HFFc6 (cell line): ENCODE data around the gene XKRX. TPM values are rescaled to one million over a fixed set of nuclear protein-coding genes. Genes with fewer than 3 reads are reported as not detected.

Experiments used
- DNase-seq: peaks from one replicate; pipeline ENCODE4 v3.0.0-alpha.2; 2018
- H3K27ac Mint-ChIP-seq: 2 replicates; pipeline ENCODE4 v1.8.0; 2020; ENCODE audit warnings: mild to moderate bottlenecking, mixed read lengths
- H3K27me3 Mint-ChIP-seq: 2 replicates; pipeline ENCODE4 v1.8.0; 2021; ENCODE audit warnings: mild to moderate bottlenecking, moderate library complexity, mixed read lengths; ENCODE audit not compliant: insufficient read depth
- H3K36me3 Mint-ChIP-seq: 2 replicates; pipeline ENCODE4 v1.8.0; 2021; ENCODE audit warnings: low read depth, mixed read lengths
- H3K4me1 Mint-ChIP-seq: 2 replicates; pipeline ENCODE4 v1.8.0; 2020; ENCODE audit warnings: low read depth, mixed read lengths
- H3K4me3 Mint-ChIP-seq: 2 replicates; pipeline ENCODE4 v1.8.0; 2020; ENCODE audit warnings: mild to moderate bottlenecking, moderate library complexity, mixed read lengths
- H3K9me3 Mint-ChIP-seq: 2 replicates; pipeline ENCODE4 v1.8.0; 2020; ENCODE audit warnings: mild to moderate bottlenecking, mixed read lengths
- CTCF ChIP-seq: fragments of 200-600 bp; sonication (generic); IDR thresholded peaks from 2 replicates; pipeline ENCODE4 v1.5.0; 2021; ENCODE audit warnings: antibody characterized with exemption, mild to moderate bottlenecking
- total RNA-seq, 6 experiments: library from RNA; stranded (reverse); fragmentation: NEBNext Ultra II Directional; extraction: Animal tissue kit (Norgen Biotek cat#: 25700); gene quantifications; 2 replicates in 1 of 6; 3 replicates in 5 of 6; pipeline ENCODE4 v1.2.3, GENCODE V29; 2021

Gene XKRX
- total RNA-seq, 6 experiments from 2014 or later = not detected

GRCh38 chrX:100871594-100872560 lies 56.8 kb downstream of the XKRX start:
- Mint-ChIP-seq H3K4me1 (no peaks in the 10 kb centered on the region), H3K4me3 (no peak overlapping the region), H3K9me3 (no peaks in the 10 kb centered on the region), H3K27ac (no peak overlapping the region), H3K27me3 (peaks cover 8% of the 10 kb centered on the region), H3K36me3 (no peaks in the 10 kb centered on the region)
- no peak for TF ChIP-seq CTCF
- DNase-seq = no peak

- Mint-ChIP-seq H3K27ac (no peak overlapping the region), H3K4me3 (no peak overlapping the region), H3K4me1 (peaks cover under 1% of the 10 kb centered on the region), H3K27me3 (peaks cover 9% of the 10 kb centered on the region), H3K9me3 (no peaks in the 10 kb centered on the region), H3K36me3 (no peaks in the 10 kb centered on the region)
- no peak for TF ChIP-seq CTCF
- no peak for DNase-seq
Observed at GRCh38 chrX:100870527-100870926, 58.2 kb downstream of the XKRX start.

GRCh38 chrX:100868273-100868672 lies 60.4 kb downstream of the XKRX start:
- no peak for TF ChIP-seq CTCF
- peaks cover 10% of the 10 kb centered on the region for H3K4me1 Mint-ChIP-seq
- no peaks in the 10 kb centered on the region for H3K9me3 Mint-ChIP-seq
- H3K4me3 Mint-ChIP-seq = no peak overlapping the region
- H3K36me3 Mint-ChIP-seq = no peaks in the 10 kb centered on the region
- no peak for DNase-seq
- peaks cover 9% of the 10 kb centered on the region for H3K27me3 Mint-ChIP-seq
- H3K27ac Mint-ChIP-seq = no peak overlapping the region

GRCh38 chrX:100864657-100865391 lies 63.9 kb downstream of the XKRX start:
- peaks cover 10% of the 10 kb centered on the region for H3K4me1 Mint-ChIP-seq
- H3K27ac Mint-ChIP-seq = no peak overlapping the region
- DNase-seq = peak; percentile 8
- no peak for TF ChIP-seq CTCF
- no peaks in the 10 kb centered on the region for H3K36me3 Mint-ChIP-seq
- no peak overlapping the region for H3K4me3 Mint-ChIP-seq
- H3K27me3 Mint-ChIP-seq = peaks cover 7% of the 10 kb centered on the region; the same call in 1 of the 2 replicates
- no peaks in the 10 kb centered on the region for H3K9me3 Mint-ChIP-seq

Other genes starting within 250 kb of the XKRX start
- gene SYTL4, start 196.8 kb downstream of the XKRX start, total RNA-seq = 1 to 10 TPM; 5.5 to 9.2 (median 6.2) TPM
- gene CSTF2, start 108.5 kb downstream of the XKRX start, total RNA-seq = 10 to 100 TPM; 17.4 to 25.7 (median 24.5) TPM
- not detected for gene NOX1, start 54.6 kb downstream of the XKRX start, total RNA-seq
- not detected for gene ARL13A, start 40.8 kb upstream of the XKRX start, total RNA-seq
- gene TRMT2B, start 123.2 kb upstream of the XKRX start, total RNA-seq = 10 to 100 TPM; 14.5 to 16.2 (median 15.7) TPM
- 1 to 10 TPM; 2.3 to 4.5 (median 3.8) TPM for gene TMEM35A, start 150.0 kb upstream of the XKRX start, total RNA-seq
- 10 to 100 TPM in 5 of 6 experiments, 1 to 10 TPM in 1; 6.7 to 15.7 (median 14.3) TPM for gene CENPI, start 169.3 kb upstream of the XKRX start, total RNA-seq